ENCODE data around the gene DSCAM.

DSCAM gene

GRCh38 chr21:40587736-40588346, 259.1 kb downstream of the DSCAM start:
- DNase-seq: no peak

GRCh38 chr21:40586575-40586974, 260.4 kb downstream of the DSCAM start:
- DNase-seq: no peak

GRCh38 chr21:40577285-40578043, 269.5 kb downstream of the DSCAM start:
- no peak for DNase-seq

- DNase-seq: no peak
These were observed 271.0 kb downstream of the DSCAM start for GRCh38 chr21:40575976-40576375.

GRCh38 chr21:40569357-40569756, 277.6 kb downstream of the DSCAM start:
- no peak for DNase-seq

- no peak for DNase-seq
These were observed 278.2 kb downstream of the DSCAM start for GRCh38 chr21:40568807-40569206.

- no peak for DNase-seq
These were observed 279.5 kb downstream of the DSCAM start for GRCh38 chr21:40567501-40567900.

GRCh38 chr21:40566486-40566885, 280.5 kb downstream of the DSCAM start:
- DNase-seq: no peak

GRCh38 chr21:40564318-40564717, 282.6 kb downstream of the DSCAM start:
- no peak for DNase-seq

- DNase-seq: peak in 1 of 2 donors; percentile 6
These were observed 283.1 kb downstream of the DSCAM start for GRCh38 chr21:40563900-40564299.

GRCh38 chr21:40562242-40563002, 284.5 kb downstream of the DSCAM start:
- no peak for DNase-seq

GRCh38 chr21:40556442-40556968, 290.5 kb downstream of the DSCAM start:
- DNase-seq: peak in 1 of 2 donors; percentile 7

- no peak for DNase-seq
These were observed 291.9 kb downstream of the DSCAM start for GRCh38 chr21:40555021-40555528.

- no peak for DNase-seq
These were observed 293.2 kb downstream of the DSCAM start for GRCh38 chr21:40553781-40554180.

- no peak for DNase-seq
These were observed 298.9 kb downstream of the DSCAM start for GRCh38 chr21:40547906-40548513.

GRCh38 chr21:40546647-40547046, 300.3 kb downstream of the DSCAM start:
- peak; percentile 24 to 64 for DNase-seq

- DNase-seq: no peak
These were observed 306.7 kb downstream of the DSCAM start for GRCh38 chr21:40540216-40540615.

GRCh38 chr21:40534886-40535285, 312.1 kb downstream of the DSCAM start:
- DNase-seq: no peak

GRCh38 chr21:40531431-40532110, 315.4 kb downstream of the DSCAM start:
- no peak for DNase-seq

GRCh38 chr21:40531016-40531415, 315.9 kb downstream of the DSCAM start:
- DNase-seq: no peak

GRCh38 chr21:40517646-40518045, 329.3 kb downstream of the DSCAM start:
- no peak for DNase-seq

- DNase-seq: peak in 1 of 2 donors; percentile 31
These were observed 330.6 kb downstream of the DSCAM start for GRCh38 chr21:40516335-40516734.
